Middle frontal gyrus (tissue), 1 donor: ENCODE results near the gene ART5.
"Not testable (repeated sequence)": the region's sequence is repeated elsewhere in the genome, so short reads cannot be mapped to it uniquely, and the experiment has no call there.

Experiments used
- DNase-seq: peaks from one replicate; pipeline ENCODE4 v3.0.0-alpha.2; 2015; ENCODE audit warnings: low spot score; ENCODE audit errors: extremely low spot score

The ART5 gene

GRCh38 chr11:3658252-3658651 is 16.5 kb upstream of the ART5 start:
- no peak for DNase-seq

- not testable (repeated sequence) for DNase-seq
These were observed 15.5 kb upstream of the ART5 start for GRCh38 chr11:3657331-3657730.

GRCh38 chr11:3655547-3655946 is 13.8 kb upstream of the ART5 start:
- DNase-seq = no peak

DNA sequence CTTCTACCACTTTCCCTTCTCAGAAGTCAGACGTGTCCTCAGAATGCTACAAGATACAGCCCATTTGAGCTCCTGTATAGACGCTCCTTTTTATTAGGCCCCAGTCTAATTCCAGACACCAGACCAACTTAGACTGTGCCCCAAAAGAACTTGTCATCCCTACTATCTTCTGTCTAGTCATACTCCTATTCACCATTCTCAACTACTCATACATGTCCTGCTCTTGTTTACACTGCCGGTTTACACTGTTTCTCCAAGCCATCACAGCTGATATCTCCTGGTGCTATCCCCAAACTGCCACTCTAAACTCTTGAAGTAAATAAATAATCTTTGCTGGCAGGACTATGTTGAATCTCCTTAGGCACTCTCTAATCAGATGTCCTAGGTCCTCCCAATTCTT is 10.7 kb upstream of the ART5 start:
- DNase-seq = not testable (repeated sequence)

- DNase-seq = not testable (repeated sequence)
These were observed 7.6 kb upstream of the ART5 start for GRCh38 chr11:3649374-3649773.

- DNase-seq = not testable (repeated sequence)
These were observed 7.1 kb upstream of the ART5 start for GRCh38 chr11:3648843-3649242.

DNA sequence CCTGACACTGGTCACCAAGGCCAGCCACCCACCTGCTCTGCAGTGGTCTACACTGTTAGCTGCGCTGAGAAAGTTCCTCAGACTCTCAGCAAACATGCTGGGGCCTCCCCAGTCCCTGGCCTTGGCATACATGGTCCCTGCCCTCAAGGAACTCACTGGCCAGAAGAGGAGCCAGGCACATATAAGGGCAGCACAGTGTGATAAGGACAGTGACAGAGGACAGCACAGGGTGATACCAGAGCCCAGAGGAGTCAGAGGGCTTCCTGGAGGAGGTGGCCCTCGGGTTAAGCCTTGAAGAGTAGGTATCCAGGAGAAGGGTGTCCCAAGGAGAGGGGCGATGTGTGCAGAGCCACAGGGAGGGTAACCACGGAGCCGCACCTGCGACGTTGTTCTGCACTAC is 3.8 kb upstream of the ART5 start:
- DNase-seq = no peak

DNA sequence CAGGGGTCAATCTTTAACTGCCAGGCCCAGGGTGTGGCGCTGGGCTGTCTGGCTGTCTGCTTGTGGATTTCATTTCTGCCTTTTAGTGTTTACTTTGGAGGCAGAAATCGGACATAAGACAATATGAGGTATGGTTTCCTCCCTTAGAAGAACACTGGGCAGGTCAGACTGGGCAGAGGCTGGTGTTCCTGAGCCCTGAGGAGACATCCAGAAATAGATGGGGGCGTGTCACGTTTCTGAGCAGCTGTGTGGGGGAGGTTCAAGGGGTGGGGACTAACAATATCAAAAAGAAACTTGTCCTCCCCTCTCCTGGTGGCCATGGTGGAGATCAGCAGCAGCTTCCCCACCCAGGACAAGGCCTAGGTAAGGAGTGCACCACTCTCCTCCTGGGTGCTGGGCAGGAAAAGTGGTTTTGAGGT is 3.0 kb upstream of the ART5 start, which contains the start of gene ART1:
TSS of gene ART1 (plus strand) at position 312 of the 419 bp plus-strand sequence. CDS start 14,086 bp downstream, outside the sequence.
- no peak for DNase-seq

DNA sequence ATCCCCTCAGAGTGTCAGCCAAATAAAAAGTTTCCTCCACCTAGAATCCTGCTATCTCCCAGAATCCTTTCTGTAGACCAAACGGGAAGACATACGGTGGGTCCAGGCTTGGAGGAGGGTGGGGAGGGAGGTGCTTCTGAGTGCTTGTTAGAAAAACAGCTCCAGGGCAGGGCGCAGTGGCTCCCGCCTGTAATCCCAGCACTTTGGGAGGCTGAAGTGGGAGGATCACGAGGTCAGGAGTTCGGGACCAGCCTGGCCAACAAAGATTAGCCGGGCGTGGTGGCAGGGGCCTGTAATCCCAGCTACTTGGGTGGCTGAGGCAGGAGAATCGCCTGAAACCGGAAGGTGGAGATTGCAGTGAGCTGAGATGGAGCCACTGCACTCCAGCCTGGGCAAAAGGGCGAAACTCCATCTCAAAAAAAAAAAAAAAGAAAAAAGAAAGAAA is 1.3 kb upstream of the ART5 start:
- not testable (repeated sequence) for DNase-seq

GRCh38 chr11:3642071-3642951 is 519 bp upstream of the ART5 start:
- no peak for DNase-seq

GRCh38 chr11:3641191-3641590 is 601 bp downstream of the ART5 start:
- no peak for DNase-seq

DNA sequence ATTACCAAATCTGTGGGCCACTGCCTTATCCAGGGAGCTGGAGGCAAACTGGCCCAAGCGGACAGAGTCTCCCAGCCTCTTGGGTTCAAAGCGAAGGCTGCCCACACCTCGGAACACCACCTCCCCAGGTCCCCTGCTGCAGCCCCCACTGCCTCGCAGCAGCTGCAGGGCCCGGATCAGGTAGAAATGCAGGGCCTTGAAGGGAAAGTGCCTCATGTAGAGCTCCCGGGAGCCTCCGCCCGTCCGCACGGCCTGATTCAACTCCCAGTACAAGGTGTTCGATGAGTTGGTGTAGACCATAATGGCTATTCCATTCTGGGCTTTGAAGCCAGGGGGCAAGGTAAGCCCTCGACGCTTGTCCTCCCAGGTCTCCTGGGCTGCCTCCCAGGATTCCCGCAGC is 2.0 kb downstream of the ART5 start:
- DNase-seq = no peak

- DNase-seq = no peak
These were observed 3.3 kb downstream of the ART5 start for GRCh38 chr11:3638513-3638912.

GRCh38 chr11:3637201-3637600 is 4.6 kb downstream of the ART5 start:
- no peak for DNase-seq

DNA sequence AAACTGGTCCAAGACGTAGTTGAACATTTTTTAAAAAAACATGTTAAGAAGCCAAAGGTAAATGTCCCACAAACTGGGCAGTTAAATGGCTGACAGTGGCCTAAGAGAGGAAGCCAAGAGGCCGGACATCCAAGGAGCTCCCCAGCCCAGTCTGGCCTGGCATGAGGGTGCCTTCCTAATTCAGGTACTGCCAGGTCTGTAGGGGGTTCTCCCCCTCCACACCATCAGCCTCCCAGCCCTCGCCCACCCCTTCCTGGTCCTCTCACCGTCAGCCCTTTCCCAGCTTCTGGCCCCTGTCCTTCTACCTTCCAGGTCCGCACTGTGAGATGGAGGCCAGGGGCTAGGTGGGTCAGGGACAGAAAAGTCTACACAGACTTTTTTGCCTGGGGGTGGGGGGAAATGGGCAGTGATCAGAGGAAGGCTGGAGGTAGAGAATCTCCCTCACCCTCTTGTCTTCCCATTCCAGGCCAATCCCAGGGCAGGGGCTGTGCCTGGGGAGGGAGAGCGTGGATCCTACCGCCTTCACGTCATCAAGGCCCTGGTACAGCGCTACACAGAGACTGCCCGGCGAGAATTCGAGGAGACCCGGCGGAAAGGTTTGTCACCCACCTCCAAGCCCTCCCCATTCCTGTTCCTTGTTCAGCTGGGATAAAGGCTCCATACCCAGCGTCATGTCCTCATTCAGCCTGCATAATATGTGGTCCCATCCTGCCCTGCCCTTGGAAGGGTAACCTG is 6.0 kb downstream of the ART5 start:
- no peak for DNase-seq

GRCh38 chr11:3632070-3632660 is 9.6 kb downstream of the ART5 start:
- DNase-seq = no peak

GRCh38 chr11:3631331-3631730 is 10.5 kb downstream of the ART5 start:
- DNase-seq = no peak

GRCh38 chr11:3627291-3627690 is 14.5 kb downstream of the ART5 start:
- no peak for DNase-seq

GRCh38 chr11:3626250-3626960 is 15.4 kb downstream of the ART5 start:
- no peak for DNase-seq

GRCh38 chr11:3623767-3624458 is 17.9 kb downstream of the ART5 start:
- no peak for DNase-seq

DNA sequence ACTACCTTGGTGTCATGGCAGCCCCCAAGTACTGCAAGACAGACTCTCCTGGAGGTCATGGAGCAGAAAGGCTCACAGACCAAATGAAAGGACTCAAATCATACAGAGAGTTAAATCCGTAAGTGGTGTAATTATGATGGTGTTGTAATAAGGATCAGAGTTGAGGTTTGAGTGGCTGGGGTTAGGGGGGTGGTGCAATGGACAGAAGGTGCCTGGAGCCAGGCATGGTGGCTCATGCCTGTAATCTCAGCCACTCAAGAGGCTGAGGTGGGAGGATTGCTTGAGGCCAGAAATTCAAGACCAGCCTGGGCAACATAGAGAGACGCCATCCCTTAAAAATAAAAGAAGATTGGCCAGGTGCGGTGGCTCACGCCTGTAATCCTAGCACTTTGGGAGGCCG is 18.7 kb downstream of the ART5 start:
- DNase-seq = no peak
